Endodermal cell (in vitro differentiated cells): Measurements from ENCODE around the gene ATOSA. TPM values are rescaled to one million over a fixed set of nuclear protein-coding genes. Genes with fewer than 3 reads are reported as not detected.

ENCODE experiments used
- DNase-seq: peaks from one replicate; pipeline ENCODE4 v3.0.0-alpha.2; 2017
- H3K27ac ChIP-seq: 2 replicates; pipeline ENCODE4 v1.5.1; 2013; ENCODE audit warnings: mild to moderate bottlenecking, low read depth, low read length, moderate library complexity
- H3K27me3 ChIP-seq: 2 replicates; pipeline ENCODE4 v1.6.1; 2013; ENCODE audit warnings: mild to moderate bottlenecking, low read length, moderate library complexity; ENCODE audit not compliant: insufficient read depth, control insufficient read depth, poor library complexity, severe bottlenecking
- H3K36me3 ChIP-seq: 2 replicates; pipeline ENCODE4 v1.7.0; 2013; ENCODE audit warnings: mild to moderate bottlenecking, low read length, moderate library complexity; ENCODE audit not compliant: control insufficient read depth, insufficient read depth
- H3K4me1 ChIP-seq: one replicate; pipeline ENCODE4 v1.7.0; 2013; ENCODE audit warnings: low read length; ENCODE audit not compliant: control insufficient read depth, insufficient read depth
- H3K4me3 ChIP-seq: 2 replicates; pipeline ENCODE4 v1.5.1; 2013; ENCODE audit warnings: mild to moderate bottlenecking, low read length, moderate library complexity
- H3K9ac ChIP-seq: 2 replicates; pipeline ENCODE4 v1.6.1; 2013; ENCODE audit warnings: mild to moderate bottlenecking, low read length, moderate library complexity; ENCODE audit not compliant: poor library complexity, severe bottlenecking; ENCODE audit errors: extremely low read depth
- H3K9me3 ChIP-seq: 2 replicates; pipeline ENCODE4 v1.6.1; 2013; ENCODE audit warnings: mild to moderate bottlenecking, low read length, moderate library complexity; ENCODE audit not compliant: control insufficient read depth
- H3K27ac Mint-ChIP-seq: 2 replicates; pipeline ENCODE4 v1.8.0; 2020; ENCODE audit warnings: mixed read lengths
- H3K27me3 Mint-ChIP-seq: 2 replicates; pipeline ENCODE4 v1.8.0; 2021; ENCODE audit warnings: mild to moderate bottlenecking, mixed read lengths; ENCODE audit not compliant: insufficient read depth
- H3K36me3 Mint-ChIP-seq: 2 replicates; pipeline ENCODE4 v1.8.0; 2020; ENCODE audit warnings: low read depth, mixed read lengths
- H3K4me1 Mint-ChIP-seq: 2 replicates; pipeline ENCODE4 v1.8.0; 2020; ENCODE audit warnings: mixed read lengths
- H3K4me3 Mint-ChIP-seq: 2 replicates; pipeline ENCODE4 v1.8.0; 2020; ENCODE audit warnings: mild to moderate bottlenecking, moderate library complexity, mixed read lengths
- H3K9me3 Mint-ChIP-seq: 2 replicates; pipeline ENCODE4 v1.8.0; 2020; ENCODE audit warnings: mild to moderate bottlenecking, mixed read lengths
- CTCF ChIP-seq: fragments of 200-600 bp; sonication (generic); conservative IDR thresholded peaks from 2 replicates; pipeline ENCODE4 v1.5.0; 2021; ENCODE audit warnings: antibody characterized with exemption, mild to moderate bottlenecking
- WGBS, 2 experiments: methylation state at CpG; one replicate each; pipeline versions ENCODE4 v1.1.5 to v1.1.7; 2013; ENCODE audit warnings: missing lambda C conversion rate in 2 of 2, mixed read lengths in 1 of 2; ENCODE audit not compliant: insufficient coverage in 1 of 2, insufficient read length in 1 of 2; 5-methylcytosine and 5-hydroxymethylcytosine counted together
- long read RNA-seq, 4 experiments: library from polyadenylated mRNA in 2 of 4; library from RNA in 1 of 4; library from capped mRNA in 1 of 4; stranded (forward) in 3 of 4; unstranded in 1 of 4; transcript quantifications; one replicate each; pipeline ENCODE4 v2.0.0, GENCODE V29; 2020 to 2021; ENCODE audit warnings: inconsistent platforms in 1 of 4
- polyA plus RNA-seq, 2 experiments: library from polyadenylated mRNA; stranded (reverse); fragments of 50-300 nt; gene quantifications; one replicate each; pipeline ENCODE4 v1.2.3, GENCODE V29; 2013
- total RNA-seq, 2 donors: library from RNA; stranded (reverse); fragmentation: NEBNext Ultra II Directional in 1 of 2; extraction: Animal tissue kit (Norgen Biotek cat#: 25700) in 1 of 2; gene quantifications; 2 replicates in 1 of 2; 3 replicates in 1 of 2; pipeline ENCODE4 v1.2.1, GENCODE V29; 2021

The ATOSA gene
- total RNA-seq: 10 to 100 TPM; 18.6 to 27.8 TPM
- polyA plus RNA-seq (2013, experiment 1 of 2): 18.2 TPM
- polyA plus RNA-seq (2013, experiment 2 of 2): 17.5 TPM
- long read RNA-seq, experiment 1, partial matches to known transcripts: 0 of 7 reads
- long read RNA-seq, experiment 1, other reads (novel, unspliced or antisense): 7 of 7 reads
- long read RNA-seq, experiment 2, full-length matches to known transcripts: 5 of 18 reads
- long read RNA-seq, experiment 2, partial matches to known transcripts: 1 of 18 reads
- long read RNA-seq, experiment 2, other reads (novel, unspliced or antisense): 12 of 18 reads
- long read RNA-seq, experiment 3, full-length matches to known transcripts: 5 of 29 reads
- long read RNA-seq, experiment 3, partial matches to known transcripts: 11 of 29 reads
- long read RNA-seq, experiment 3, other reads (novel, unspliced or antisense): 13 of 29 reads
- long read RNA-seq, experiment 4, partial matches to known transcripts: 4 of 4 reads
- long read RNA-seq, experiment 4, other reads (novel, unspliced or antisense): 0 of 4 reads

GRCh38 chr15:52679232-52680040 is at the start of gene ATOSA:
TSS of gene ATOSA (minus strand) at chr15:52679388. CDS start at chr15:52678021, 1,367 bp downstream.
- DNase-seq: peak; percentile 97
- peak within 1 kb of the TSS; percentile 99 for H3K4me3 Mint-ChIP-seq
- Histone ChIP-seq H3K9me3 (peaks cover 17% of the 10 kb centered on the region), H3K4me1 (peaks cover 6% of the 10 kb centered on the region), H3K36me3 (no peaks in the 10 kb centered on the region), H3K27me3 (no peaks in the 10 kb centered on the region), H3K27ac (peak within 1 kb of the TSS; percentile 89), H3K4me3 (peak within 1 kb of the TSS; percentile 92), H3K9ac (peak within 1 kb of the TSS; percentile 73)
- H3K27me3 Mint-ChIP-seq: no peaks in the 10 kb centered on the region
- H3K9me3 Mint-ChIP-seq: peaks cover 20% of the 10 kb centered on the region
- peak within 1 kb of the TSS; percentile 99 for H3K27ac Mint-ChIP-seq
- 0 to 1% methylated on average over 6 to 49 of the region's 55 CpGs for WGBS, 2 experiments
- peaks cover 16% of the 10 kb centered on the region for H3K36me3 Mint-ChIP-seq
- no peak for TF ChIP-seq CTCF
- peaks cover 31% of the 10 kb centered on the region for H3K4me1 Mint-ChIP-seq

GRCh38 chr15:52728899-52729298 is 49.7 kb upstream of the ATOSA start:
- Histone ChIP-seq H3K9me3 (peaks cover 15% of the 10 kb centered on the region), H3K9ac (no peak overlapping the region), H3K27me3 (no peaks in the 10 kb centered on the region), H3K36me3 (no peaks in the 10 kb centered on the region), H3K4me1 (peaks cover 3% of the 10 kb centered on the region), H3K27ac (no peak overlapping the region), H3K4me3 (no peak overlapping the region)
- Mint-ChIP-seq H3K27me3 (no peaks in the 10 kb centered on the region), H3K4me3 (no peak overlapping the region), H3K9me3 (peaks cover 13% of the 10 kb centered on the region), H3K36me3 (no peaks in the 10 kb centered on the region), H3K4me1 (peaks cover 10% of the 10 kb centered on the region), H3K27ac (no peak overlapping the region)
- 94 to 100% methylated on average over 2 of the region's 2 CpGs for WGBS, 2 experiments
- TF ChIP-seq CTCF: no peak
- DNase-seq: no peak

- Histone ChIP-seq H3K9me3 (peaks cover 15% of the 10 kb centered on the region), H3K9ac (no peak overlapping the region), H3K36me3 (no peaks in the 10 kb centered on the region), H3K27me3 (no peaks in the 10 kb centered on the region), H3K4me3 (no peak overlapping the region), H3K27ac (no peak overlapping the region), H3K4me1 (no peaks in the 10 kb centered on the region)
- Mint-ChIP-seq H3K27ac (no peak overlapping the region), H3K9me3 (peaks cover 13% of the 10 kb centered on the region), H3K36me3 (no peaks in the 10 kb centered on the region), H3K4me3 (no peak overlapping the region), H3K27me3 (no peaks in the 10 kb centered on the region), H3K4me1 (peaks cover 7% of the 10 kb centered on the region)
- DNase-seq: no peak
- 97 to 100% methylated on average over 3 of the region's 3 CpGs for WGBS, 2 experiments
- no peak for TF ChIP-seq CTCF
Measured at GRCh38 chr15:52727815-52728214, 48.6 kb upstream of the ATOSA start.
